Placental epithelial cell (primary cell): ENCODE data around the gene ARL2. TPM values are rescaled to one million over a fixed set of nuclear protein-coding genes. Genes with fewer than 3 reads are reported as not detected.

Experiments used
- small RNA-seq: library from RNA; depleted of rRNA; stranded (forward); fragments of <200 nt; gene quantifications from one replicate; pipeline ENCODE3, GENCODE V24; 2012
- total RNA-seq: library from RNA; depleted of rRNA; stranded (reverse); fragments of >200 nt; gene quantifications from 2 replicates; pipeline ENCODE4 v1.2.3, GENCODE V29; 2012

The ARL2 gene
- total RNA-seq: 89.9 and 96.4 TPM in 2 replicates

GRCh38 chr11:65013888-65014725 lies at the start of gene ARL2:
ARL2 (plus strand) TSS chr11:65014160; CDS start chr11:65014208, 48 bp downstream.

DNA sequence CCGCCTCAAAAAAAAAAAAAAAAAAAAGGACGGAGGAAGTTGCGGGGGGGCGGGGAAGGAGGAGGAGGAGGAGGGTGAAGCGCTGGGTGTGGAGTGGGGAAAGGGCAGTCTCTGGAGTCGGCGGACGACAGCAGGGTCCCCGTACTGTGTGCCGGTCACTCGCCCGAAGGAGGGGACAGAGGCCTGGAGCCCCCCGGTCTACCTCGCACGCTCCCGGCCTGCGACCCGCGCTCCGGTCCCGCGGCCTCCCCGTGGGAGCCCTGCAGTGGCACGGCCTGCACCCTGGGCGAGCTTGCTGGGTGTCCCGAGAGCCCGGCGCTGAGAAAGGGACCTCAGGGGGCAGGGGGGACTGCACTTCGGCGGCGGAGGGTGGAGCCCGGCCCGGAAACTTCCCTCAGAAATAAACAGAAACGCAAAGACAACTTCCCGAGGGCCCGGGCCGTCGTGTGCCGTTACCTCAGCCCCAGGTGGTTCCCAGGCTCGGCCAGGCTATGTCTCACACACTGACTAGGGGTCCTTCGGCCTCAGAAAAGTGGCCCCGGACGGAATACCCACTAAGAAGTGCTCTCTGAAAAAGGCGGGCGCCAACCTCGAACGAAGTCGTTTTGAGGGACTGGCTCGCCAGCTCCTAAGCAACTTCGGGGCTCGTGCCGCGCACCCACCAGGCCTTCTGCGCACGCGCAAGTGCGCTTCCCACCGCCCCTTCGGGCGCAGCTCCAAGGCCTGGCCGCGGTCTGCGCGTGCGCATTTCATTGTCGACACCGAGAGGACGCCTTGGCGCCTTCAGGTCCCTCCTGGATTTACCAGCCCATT lies 42.3 kb upstream of the ARL2 start, which contains the start of gene MAJIN:
Gene MAJIN, minus strand, starts transcription at position 688 of the 813 bp plus-strand sequence. CDS start 12,703 bp downstream, outside the sequence.

GRCh38 chr11:64996710-64997380 lies 17.1 kb upstream of the ARL2 start, which contains the start of gene BATF2:
BATF2 (minus strand) TSS chr11:64996971; CDS start chr11:64996914, 57 bp downstream.

DNA sequence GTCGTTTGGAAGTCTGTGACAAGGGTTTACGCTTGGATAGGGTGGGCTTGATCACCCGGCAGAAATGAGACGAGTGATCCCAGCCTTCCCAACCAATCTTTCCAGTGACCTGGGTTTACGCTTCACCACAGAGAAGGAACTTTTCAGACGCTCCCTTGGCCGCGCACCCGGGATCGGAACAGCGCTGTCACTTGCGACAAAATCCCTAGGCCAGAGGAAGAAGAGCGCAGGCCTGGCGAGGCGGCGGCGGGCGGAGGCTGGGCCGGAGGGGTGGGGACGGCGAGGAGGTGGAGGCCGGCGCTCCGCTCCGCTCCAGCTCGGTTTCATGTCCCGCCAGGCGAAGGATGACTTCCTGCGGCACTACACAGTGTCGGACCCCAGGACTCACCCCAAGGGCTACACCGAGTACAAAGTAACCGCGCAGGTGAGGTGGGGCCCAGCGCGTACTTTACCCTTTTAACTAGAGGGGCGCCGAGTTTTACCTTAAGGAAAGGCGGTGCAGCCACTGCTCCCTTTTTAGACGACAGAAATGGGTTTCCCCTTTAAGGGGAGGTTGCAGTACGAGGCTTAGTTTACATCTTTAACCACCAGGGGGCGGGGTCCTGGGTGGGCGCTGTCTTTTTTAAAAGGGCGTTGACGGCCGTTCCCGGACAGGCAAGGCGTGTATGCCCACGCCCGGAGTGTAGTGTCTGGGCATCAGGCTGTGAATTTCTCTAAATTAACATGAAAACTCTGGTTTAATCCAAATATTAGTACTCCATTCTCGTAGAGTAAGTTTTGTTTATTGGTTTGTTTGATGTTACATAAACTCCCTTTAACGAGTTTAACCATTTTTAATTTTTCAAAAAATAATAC lies 13.5 kb downstream of the ARL2 start, which contains the start of gene SNX15:
Gene SNX15, plus strand, starts transcription at position 227 of the 855 bp plus-strand sequence. Its CDS starts 99 bp downstream, at position 326.

DNA sequence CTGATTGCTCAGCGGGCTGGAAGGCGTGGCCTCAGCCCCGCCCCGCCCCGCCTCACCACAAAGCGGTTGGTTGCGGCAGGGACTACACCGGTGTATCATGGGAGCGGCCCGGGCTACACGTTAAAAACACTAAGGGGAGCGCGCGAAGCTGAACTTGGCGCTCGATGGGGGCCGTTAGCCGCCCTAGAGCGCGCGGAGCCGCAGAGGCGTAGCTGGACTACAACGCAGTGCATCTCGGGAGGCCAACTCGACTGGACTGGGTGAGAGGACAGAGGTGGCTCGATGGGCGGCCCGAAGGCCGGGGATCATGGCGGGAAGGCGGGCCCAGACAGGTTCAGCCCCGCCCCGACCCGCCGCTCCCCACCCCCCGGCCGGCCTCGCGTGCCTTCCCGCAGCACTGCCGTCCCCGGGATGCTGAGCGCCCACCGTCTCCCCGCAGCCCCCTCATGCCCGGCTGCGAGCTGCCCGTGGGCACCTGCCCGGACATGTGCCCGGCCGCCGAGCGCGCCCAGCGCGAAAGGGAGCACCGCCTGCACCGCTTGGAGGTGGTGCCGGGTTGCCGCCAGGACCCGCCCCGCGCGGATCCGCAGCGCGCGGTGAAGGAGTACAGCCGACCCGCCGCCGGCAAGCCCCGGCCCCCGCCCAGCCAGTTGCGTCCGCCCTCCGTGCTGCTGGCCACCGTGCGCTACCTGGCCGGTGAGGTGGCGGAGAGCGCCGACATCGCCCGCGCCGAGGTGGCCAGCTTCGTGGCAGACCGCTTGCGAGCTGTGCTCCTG lies 27.1 kb downstream of the ARL2 start, which contains the start of gene SAC3D1:
Gene SAC3D1, plus strand, starts transcription at position 364 of the 776 bp plus-strand sequence. Its CDS starts 83 bp downstream, at position 447.

GRCh38 chr11:65058419-65059054 lies 44.6 kb downstream of the ARL2 start, which contains the start of gene NAALADL1:
NAALADL1 (minus strand) TSS chr11:65058553; CDS start chr11:65058521, 32 bp downstream.

Small RNAs within 50 kb of the gene (small RNA-seq; reads per million reads assigned to genes)
- gene MIR6879 (not detected), gene SNX15 (0.12 reads per million)

Other genes starting within 250 kb of the ARL2 start
- gene SF1, start 235.6 kb upstream of the ARL2 start, total RNA-seq: 97.7 and 105 TPM in 2 replicates
- 11.0 and 26.6 TPM in 2 replicates for gene MAP4K2, start 210.9 kb upstream of the ARL2 start, total RNA-seq
- gene MEN1, start 203.6 kb upstream of the ARL2 start, total RNA-seq: 25.9 and 31.3 TPM in 2 replicates
- 31.0 and 37.3 TPM in 2 replicates for gene CDC42BPG, start 169.5 kb upstream of the ARL2 start, total RNA-seq
- 69.1 and 238 TPM in 2 replicates for gene EHD1, start 135.5 kb upstream of the ARL2 start, total RNA-seq
- 18.8 and 28.5 TPM in 2 replicates for gene ATG2A, start 97.0 kb upstream of the ARL2 start, total RNA-seq
- 10.2 and 16.7 TPM in 2 replicates for gene PPP2R5B, start 89.5 kb upstream of the ARL2 start, total RNA-seq
- gene GPHA2, start 78.3 kb upstream of the ARL2 start, total RNA-seq: not detected in 2 replicates
- gene MAJIN, start 42.1 kb upstream of the ARL2 start, total RNA-seq: not detected in 2 replicates
- gene BATF2, start 17.2 kb upstream of the ARL2 start, total RNA-seq: not detected in 2 replicates
- gene SNX15, start 13.3 kb downstream of the ARL2 start, total RNA-seq: 14.1 and 21.4 TPM in 2 replicates
- gene SAC3D1, start 27.1 kb downstream of the ARL2 start, total RNA-seq: 27.3 and 27.5 TPM in 2 replicates
- 14.3 and 27.5 TPM in 2 replicates for gene NAALADL1, start 44.4 kb downstream of the ARL2 start, total RNA-seq
- 3.6 and 4.3 TPM in 2 replicates for gene CDCA5, start 69.9 kb downstream of the ARL2 start, total RNA-seq
- gene ZFPL1, start 70.1 kb downstream of the ARL2 start, total RNA-seq: 45.9 and 70.3 TPM in 2 replicates
- 196 and 371 TPM in 2 replicates for gene VPS51, start 82.1 kb downstream of the ARL2 start, total RNA-seq
- 18.5 and 26.9 TPM in 2 replicates for gene TM7SF2, start 97.7 kb downstream of the ARL2 start, total RNA-seq
- gene ZNHIT2, start 103.5 kb downstream of the ARL2 start, total RNA-seq: 12.6 and 14.5 TPM in 2 replicates
- 163 and 287 TPM in 2 replicates for gene FAU, start 108.0 kb downstream of the ARL2 start, total RNA-seq
- 35.7 and 78.1 TPM in 2 replicates for gene MRPL49, start 108.2 kb downstream of the ARL2 start, total RNA-seq
- 20.0 and 53.9 TPM in 2 replicates for gene SYVN1, start 120.4 kb downstream of the ARL2 start, total RNA-seq
- gene SPDYC, start 156.1 kb downstream of the ARL2 start, total RNA-seq: not detected in 2 replicates
- gene CAPN1, start 167.8 kb downstream of the ARL2 start, total RNA-seq: 197 and 486 TPM in 2 replicates
- 5.0 and 6.3 TPM in 2 replicates for gene POLA2, start 247.8 kb downstream of the ARL2 start, total RNA-seq